Measurements from ENCODE around the gene DNAJC3.
"Not testable (repeated sequence)": the region's sequence is repeated elsewhere in the genome, so short reads cannot be mapped to it uniquely, and the experiment has no call there.

Gene DNAJC3

GRCh38 chr13:95722241-95722640 lies 45.3 kb downstream of the DNAJC3 start:
- DNase-seq = no peak

- no peak for DNase-seq
Measured at GRCh38 chr13:95723438-95723837, 46.5 kb downstream of the DNAJC3 start.

GRCh38 chr13:95724252-95724651 lies 47.3 kb downstream of the DNAJC3 start:
- DNase-seq = no peak

GRCh38 chr13:95726876-95727275 lies 49.9 kb downstream of the DNAJC3 start:
- DNase-seq = no peak

- DNase-seq = no peak
Measured at GRCh38 chr13:95728957-95729356, 52.0 kb downstream of the DNAJC3 start.

- DNase-seq = no peak
Measured at GRCh38 chr13:95734124-95734523, 57.2 kb downstream of the DNAJC3 start.

GRCh38 chr13:95740071-95740978 lies 63.4 kb downstream of the DNAJC3 start:
- not testable (repeated sequence) for DNase-seq

- DNase-seq = no peak
Measured at GRCh38 chr13:95740979-95741320, 64.0 kb downstream of the DNAJC3 start.

GRCh38 chr13:95741584-95742563 lies 64.9 kb downstream of the DNAJC3 start:
- DNase-seq = no peak

GRCh38 chr13:95743192-95743591 lies 66.3 kb downstream of the DNAJC3 start:
- no peak for DNase-seq

GRCh38 chr13:95745289-95745688 lies 68.3 kb downstream of the DNAJC3 start:
- no peak for DNase-seq

GRCh38 chr13:95745752-95746151 lies 68.8 kb downstream of the DNAJC3 start:
- no peak for DNase-seq

GRCh38 chr13:95749545-95749944 lies 72.6 kb downstream of the DNAJC3 start:
- DNase-seq = no peak

GRCh38 chr13:95752677-95753076 lies 75.7 kb downstream of the DNAJC3 start:
- DNase-seq = no peak

GRCh38 chr13:95754069-95754468 lies 77.1 kb downstream of the DNAJC3 start:
- DNase-seq = no peak

GRCh38 chr13:95756072-95756471 lies 79.1 kb downstream of the DNAJC3 start:
- DNase-seq = no peak

- not testable (repeated sequence) for DNase-seq
Measured at GRCh38 chr13:95762626-95763025, 85.7 kb downstream of the DNAJC3 start.

- DNase-seq = no peak
Measured at GRCh38 chr13:95763601-95764000, 86.7 kb downstream of the DNAJC3 start.

GRCh38 chr13:95771905-95772304 lies 95.0 kb downstream of the DNAJC3 start:
- no peak for DNase-seq

- no peak for DNase-seq
Measured at GRCh38 chr13:95779522-95779921, 102.6 kb downstream of the DNAJC3 start.

GRCh38 chr13:95781016-95781415 lies 104.1 kb downstream of the DNAJC3 start:
- DNase-seq = no peak

- not testable (repeated sequence) for DNase-seq
Measured at GRCh38 chr13:95781940-95782339, 105.0 kb downstream of the DNAJC3 start.

GRCh38 chr13:95783747-95784146 lies 106.8 kb downstream of the DNAJC3 start:
- DNase-seq = no peak

Data from activated CD4-positive, alpha-beta T cell treated with anti-CD3 and anti-CD28 coated beads, Interleukin-2, amount 50 U/mL, for 16 hours (primary cell).